Suprapubic skin (tissue), 3 donors: Measurements from ENCODE around the gene NCKAP5.

ENCODE experiments used
- POLR2A ChIP-seq, 2 donors: fragments of 450-650 bp; IDR thresholded peaks; one replicate each; pipeline ENCODE4 v1.6.1; 2017; ENCODE audit warnings: antibody characterized with exemption in 2 of 2, mild to moderate bottlenecking in 2 of 2, moderate library complexity in 2 of 2
- TF ChIP-seq, protein P1 (sequence below), 2 donors: fragments of 200-600 bp in 1 of 2; fragments of 450-650 bp in 1 of 2; sonication (generic) in 1 of 2; IDR thresholded peaks; one replicate each; pipeline ENCODE4 v1.5.1; 2016 to 2019; ENCODE audit warnings: antibody characterized with exemption in 2 of 2, mild to moderate bottlenecking in 1 of 2, moderate library complexity in 1 of 2

DNA sequence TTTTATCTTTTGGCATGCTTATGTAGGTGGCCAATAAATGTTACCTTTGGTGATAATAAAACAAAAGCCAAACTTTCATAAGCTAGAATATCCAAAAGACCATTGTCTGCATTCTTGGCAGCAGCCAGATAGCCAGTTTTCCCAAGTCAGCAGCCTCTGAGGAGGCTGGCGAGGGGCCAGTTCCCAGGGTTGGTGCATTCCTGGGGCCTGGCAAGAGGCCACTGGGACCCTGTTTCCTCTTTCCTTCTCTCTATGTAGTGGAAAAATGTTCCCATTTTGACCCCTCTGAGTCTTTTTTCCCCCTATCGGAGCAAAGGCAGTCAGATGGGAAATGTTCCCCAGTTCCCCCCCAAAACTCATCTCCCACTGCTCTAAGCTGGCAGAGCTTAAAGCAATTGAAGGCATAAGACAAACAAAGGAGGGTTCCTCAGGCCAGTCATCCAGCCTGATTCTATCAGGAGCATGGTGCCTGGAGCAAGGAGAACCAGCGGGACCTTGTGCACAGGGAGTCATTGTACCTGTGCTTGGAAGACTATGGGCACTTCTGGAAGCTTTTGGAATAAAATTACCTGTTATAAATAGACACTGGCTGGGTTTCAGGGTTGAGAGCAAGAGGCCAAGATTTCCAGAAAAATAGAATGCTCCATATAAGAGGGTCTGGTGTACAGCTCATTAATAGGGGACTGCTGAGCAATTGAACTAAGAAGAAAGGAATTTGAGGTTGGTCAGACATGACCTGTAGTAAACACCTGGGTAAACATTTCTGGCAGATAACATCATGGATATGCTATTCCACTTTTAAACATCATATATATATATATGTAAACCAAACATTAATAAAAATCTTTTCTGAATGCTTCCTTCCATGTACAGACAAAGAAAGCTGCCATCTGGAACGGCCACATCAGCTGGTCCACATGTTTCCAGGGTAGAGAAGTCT is 63.4 kb downstream of the NCKAP5 start:
- TF ChIP-seq POLR2A (IDR thresholded peaks at IDR 0.05), result no peak
- TF ChIP-seq, protein P1, sequence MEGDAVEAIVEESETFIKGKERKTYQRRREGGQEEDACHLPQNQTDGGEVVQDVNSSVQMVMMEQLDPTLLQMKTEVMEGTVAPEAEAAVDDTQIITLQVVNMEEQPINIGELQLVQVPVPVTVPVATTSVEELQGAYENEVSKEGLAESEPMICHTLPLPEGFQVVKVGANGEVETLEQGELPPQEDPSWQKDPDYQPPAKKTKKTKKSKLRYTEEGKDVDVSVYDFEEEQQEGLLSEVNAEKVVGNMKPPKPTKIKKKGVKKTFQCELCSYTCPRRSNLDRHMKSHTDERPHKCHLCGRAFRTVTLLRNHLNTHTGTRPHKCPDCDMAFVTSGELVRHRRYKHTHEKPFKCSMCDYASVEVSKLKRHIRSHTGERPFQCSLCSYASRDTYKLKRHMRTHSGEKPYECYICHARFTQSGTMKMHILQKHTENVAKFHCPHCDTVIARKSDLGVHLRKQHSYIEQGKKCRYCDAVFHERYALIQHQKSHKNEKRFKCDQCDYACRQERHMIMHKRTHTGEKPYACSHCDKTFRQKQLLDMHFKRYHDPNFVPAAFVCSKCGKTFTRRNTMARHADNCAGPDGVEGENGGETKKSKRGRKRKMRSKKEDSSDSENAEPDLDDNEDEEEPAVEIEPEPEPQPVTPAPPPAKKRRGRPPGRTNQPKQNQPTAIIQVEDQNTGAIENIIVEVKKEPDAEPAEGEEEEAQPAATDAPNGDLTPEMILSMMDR (IDR thresholded peaks at IDR 0.05), result no peak
